HG02870 (cell line): ENCODE measurements around the gene PSG7.
"Not testable (repeated sequence)": the region's sequence is repeated elsewhere in the genome, so short reads cannot be mapped to it uniquely, and the experiment has no call there.

ENCODE experiments used
- ATAC-seq: cut with Tn5 transposase; IDR thresholded peaks from one replicate; pipeline ENCODE4 v1.9.1; 2021; ENCODE audit warnings: mild to moderate bottlenecking, moderate library complexity; ENCODE audit not compliant: unreplicated experiment

Gene PSG7

GRCh38 chr19:42916931-42917330 lies 20.1 kb downstream of the PSG7 start:
- not testable (repeated sequence) for ATAC-seq

- not testable (repeated sequence) for ATAC-seq
Measured at GRCh38 chr19:42913516-42913915, 23.5 kb downstream of the PSG7 start.

GRCh38 chr19:42912941-42913340 lies 24.1 kb downstream of the PSG7 start:
- ATAC-seq: not testable (repeated sequence)

GRCh38 chr19:42911731-42912130 lies 25.3 kb downstream of the PSG7 start:
- ATAC-seq: not testable (repeated sequence)

- not testable (repeated sequence) for ATAC-seq
Measured at GRCh38 chr19:42906162-42906561, 30.8 kb downstream of the PSG7 start.

GRCh38 chr19:42900561-42900960 lies 36.4 kb downstream of the PSG7 start:
- ATAC-seq: not testable (repeated sequence)

GRCh38 chr19:42899674-42900073 lies 37.3 kb downstream of the PSG7 start:
- not testable (repeated sequence) for ATAC-seq

- not testable (repeated sequence) for ATAC-seq
Measured at GRCh38 chr19:42899110-42899509, 37.9 kb downstream of the PSG7 start.

GRCh38 chr19:42898656-42899055 lies 38.4 kb downstream of the PSG7 start:
- ATAC-seq: not testable (repeated sequence)

GRCh38 chr19:42897729-42898128 lies 39.3 kb downstream of the PSG7 start:
- not testable (repeated sequence) for ATAC-seq

- ATAC-seq: not testable (repeated sequence)
Measured at GRCh38 chr19:42890446-42890845, 46.6 kb downstream of the PSG7 start.

GRCh38 chr19:42887876-42888445 lies 49.0 kb downstream of the PSG7 start:
- not testable (repeated sequence) for ATAC-seq

GRCh38 chr19:42882730-42883129 lies 54.3 kb downstream of the PSG7 start:
- ATAC-seq: not testable (repeated sequence)

GRCh38 chr19:42882010-42882409 lies 55.0 kb downstream of the PSG7 start:
- not testable (repeated sequence) for ATAC-seq

- ATAC-seq: not testable (repeated sequence)
Measured at GRCh38 chr19:42881279-42881678, 55.7 kb downstream of the PSG7 start.

- not testable (repeated sequence) for ATAC-seq
Measured at GRCh38 chr19:42880621-42881020, 56.4 kb downstream of the PSG7 start.

- no peak for ATAC-seq
Measured at GRCh38 chr19:42879613-42880012, 57.4 kb downstream of the PSG7 start, which contains the start of gene PSG1. Gene PSG1, minus strand, starts transcription at chr19:42879713. Its CDS starts 132 bp downstream, at chr19:42879581.

- not testable (repeated sequence) for ATAC-seq
Measured at GRCh38 chr19:42876596-42876995, 60.4 kb downstream of the PSG7 start.

- not testable (repeated sequence) for ATAC-seq
Measured at GRCh38 chr19:42875881-42876280, 61.1 kb downstream of the PSG7 start.

GRCh38 chr19:42874901-42875813 lies 61.9 kb downstream of the PSG7 start:
- not testable (repeated sequence) for ATAC-seq

GRCh38 chr19:42874136-42874535 lies 62.9 kb downstream of the PSG7 start:
- not testable (repeated sequence) for ATAC-seq
